Activated naive CD4-positive, alpha-beta T cell treated with anti-CD3 and anti-CD28 coated beads, Interleukin-2, amount 50 U/mL, for 72 hours (primary cell): Measurements from ENCODE around the gene CNTNAP5. TPM values are rescaled to one million over a fixed set of nuclear protein-coding genes. Genes with fewer than 3 reads are reported as not detected.

Source experiments
- ATAC-seq, 2 donors: fragments of 150-1000 bp; cut with Tn5 transposase; 2 replicates each; pipeline ENCODE4 v1.10.0; 2021; ENCODE audit warnings: mild to moderate bottlenecking in 2 of 2, moderate library complexity in 2 of 2
- DNase-seq, 2 donors: peaks; one replicate each; pipeline ENCODE4 v3.0.0; 2021 to 2022; ENCODE audit warnings: low spot score in 2 of 2
- H3K27ac Mint-ChIP-seq, 2 donors: one replicate each; pipeline ENCODE4 v1.8.0; 2022; ENCODE audit warnings: mild to moderate bottlenecking in 2 of 2, mixed read lengths in 2 of 2
- H3K36me3 Mint-ChIP-seq, 2 donors: one replicate each; pipeline ENCODE4 v1.8.0; 2022; ENCODE audit warnings: mixed read lengths in 2 of 2
- H3K9me3 Mint-ChIP-seq, 2 donors: one replicate each; pipeline ENCODE4 v1.8.0; 2022; ENCODE audit warnings: mixed read lengths in 2 of 2
- total RNA-seq, 2 donors: library from RNA; stranded (reverse); gene quantifications; one replicate each; pipeline ENCODE4 v1.2.3, GENCODE V29; 2022

CNTNAP5 gene
- total RNA-seq, 2 donors from 2014 or later, result not detected

- Mint-ChIP-seq H3K9me3 (peaks cover 11 to 15% of the 10 kb centered on the region in 2 donors), H3K36me3 (no peaks in the 10 kb centered on the region), H3K27ac (no peak overlapping the region)
- DNase-seq (no peak), ATAC-seq (no peak)
Observed at GRCh38 chr2:124814968-124815745, 790.1 kb downstream of the CNTNAP5 start.

- ATAC-seq, result no peak
- no peak for DNase-seq
- Mint-ChIP-seq H3K9me3 (peaks cover 11 to 14% of the 10 kb centered on the region in 2 donors), H3K36me3 (no peaks in the 10 kb centered on the region), H3K27ac (no peak overlapping the region)
Observed at GRCh38 chr2:124816007-124816406, 790.9 kb downstream of the CNTNAP5 start.

GRCh38 chr2:124822516-124822915, 797.4 kb downstream of the CNTNAP5 start:
- Mint-ChIP-seq H3K27ac (no peak overlapping the region), H3K9me3 (peaks cover 9 to 18% of the 10 kb centered on the region in 2 donors), H3K36me3 (no peaks in the 10 kb centered on the region)
- ATAC-seq, result no peak
- no peak for DNase-seq

GRCh38 chr2:124824441-124824840, 799.4 kb downstream of the CNTNAP5 start:
- Mint-ChIP-seq H3K27ac (no peak overlapping the region), H3K9me3 (peaks cover 9 to 13% of the 10 kb centered on the region in 2 donors), H3K36me3 (no peaks in the 10 kb centered on the region)

GRCh38 chr2:124832521-124832920, 807.4 kb downstream of the CNTNAP5 start:
- DNase-seq (no peak), ATAC-seq (no peak)
- H3K36me3 Mint-ChIP-seq, result no peaks in the 10 kb centered on the region
- H3K27ac Mint-ChIP-seq, result no peak overlapping the region
- peaks cover 5 to 8% of the 10 kb centered on the region in 2 donors for H3K9me3 Mint-ChIP-seq

More at GRCh38 chr2:124824441-124824840, 799.4 kb downstream of the CNTNAP5 start:
- ATAC-seq, result no peak
- no peak for DNase-seq

- ATAC-seq, result no peak
Observed at GRCh38 chr2:124834331-124834730, 809.2 kb downstream of the CNTNAP5 start.

GRCh38 chr2:124835331-124835730, 810.2 kb downstream of the CNTNAP5 start:
- DNase-seq (no peak), ATAC-seq (no peak)
- Mint-ChIP-seq H3K36me3 (no peaks in the 10 kb centered on the region), H3K27ac (no peak overlapping the region), H3K9me3 (peaks cover 11 to 16% of the 10 kb centered on the region in 2 donors)

More at GRCh38 chr2:124834331-124834730, 809.2 kb downstream of the CNTNAP5 start:
- H3K27ac Mint-ChIP-seq, result no peak overlapping the region
- H3K36me3 Mint-ChIP-seq, result no peaks in the 10 kb centered on the region
- peaks cover 9 to 11% of the 10 kb centered on the region in 2 donors for H3K9me3 Mint-ChIP-seq
- no peak for DNase-seq

GRCh38 chr2:124836416-124836815, 811.3 kb downstream of the CNTNAP5 start:
- Mint-ChIP-seq H3K27ac (no peak overlapping the region), H3K9me3 (peaks cover 11 to 16% of the 10 kb centered on the region in 2 donors), H3K36me3 (no peaks in the 10 kb centered on the region)
- DNase-seq (no peak), ATAC-seq (no peak)

- DNase-seq, result no peak
- no peak overlapping the region for H3K27ac Mint-ChIP-seq
- ATAC-seq, result no peak
- peaks cover 13 to 18% of the 10 kb centered on the region in 2 donors for H3K9me3 Mint-ChIP-seq
- no peaks in the 10 kb centered on the region for H3K36me3 Mint-ChIP-seq
Observed at GRCh38 chr2:124837496-124837895, 812.4 kb downstream of the CNTNAP5 start.

GRCh38 chr2:124838406-124838805, 813.3 kb downstream of the CNTNAP5 start:
- DNase-seq, result no peak
- no peaks in the 10 kb centered on the region for H3K36me3 Mint-ChIP-seq
- no peak for ATAC-seq
- H3K9me3 Mint-ChIP-seq, result peaks cover 13 to 18% of the 10 kb centered on the region in 2 donors
- H3K27ac Mint-ChIP-seq, result no peak overlapping the region

GRCh38 chr2:124867247-124867646, 842.2 kb downstream of the CNTNAP5 start:
- Mint-ChIP-seq H3K9me3 (peaks cover 0 to 13% of the 10 kb centered on the region in 2 donors), H3K27ac (no peak overlapping the region), H3K36me3 (no peaks in the 10 kb centered on the region)
- ATAC-seq (no peak), DNase-seq (no peak)

- no peaks in the 10 kb centered on the region for H3K36me3 Mint-ChIP-seq
- peaks cover 5 to 14% of the 10 kb centered on the region in 2 donors for H3K9me3 Mint-ChIP-seq
- no peak for ATAC-seq
- no peak overlapping the region for H3K27ac Mint-ChIP-seq
- DNase-seq, result no peak
Observed at GRCh38 chr2:124874219-124874618, 849.1 kb downstream of the CNTNAP5 start.

- ATAC-seq (no peak), DNase-seq (no peak)
- Mint-ChIP-seq H3K9me3 (peaks cover 5 to 14% of the 10 kb centered on the region in 2 donors), H3K36me3 (no peaks in the 10 kb centered on the region), H3K27ac (no peak overlapping the region)
Observed at GRCh38 chr2:124874676-124875075, 849.6 kb downstream of the CNTNAP5 start.

GRCh38 chr2:124875627-124876244, 850.6 kb downstream of the CNTNAP5 start:
- ATAC-seq, result peak in 1 of 2 donors; percentile 46
- Mint-ChIP-seq H3K27ac (no peak overlapping the region), H3K9me3 (peaks cover 7 to 16% of the 10 kb centered on the region in 2 donors), H3K36me3 (no peaks in the 10 kb centered on the region)
- DNase-seq, result no peak

- Mint-ChIP-seq H3K9me3 (peaks cover 12 to 20% of the 10 kb centered on the region in 2 donors), H3K27ac (no peak overlapping the region), H3K36me3 (no peaks in the 10 kb centered on the region)
- DNase-seq (no peak), ATAC-seq (peak in 1 of 2 donors; percentile 22)
Observed at GRCh38 chr2:124877141-124877577, 852.1 kb downstream of the CNTNAP5 start.

GRCh38 chr2:124879640-124880039, 854.6 kb downstream of the CNTNAP5 start:
- Mint-ChIP-seq H3K27ac (no peak overlapping the region), H3K9me3 (peaks cover 7 to 22% of the 10 kb centered on the region in 2 donors), H3K36me3 (no peaks in the 10 kb centered on the region)
- ATAC-seq (no peak), DNase-seq (no peak)

GRCh38 chr2:124880995-124881394, 855.9 kb downstream of the CNTNAP5 start:
- DNase-seq, result no peak
- no peaks in the 10 kb centered on the region for H3K36me3 Mint-ChIP-seq
- H3K27ac Mint-ChIP-seq, result no peak overlapping the region
- ATAC-seq, result no peak
- H3K9me3 Mint-ChIP-seq, result peaks cover 7 to 28% of the 10 kb centered on the region in 2 donors
